NCI-H1092 (cell line): ENCODE measurements around the gene LRFN5.
A peak's percentile ranks its signal among the peaks of the same experiment; 100 is the strongest.
"Not testable (repeated sequence)": the region's sequence is repeated elsewhere in the genome, so short reads cannot be mapped to it uniquely, and the experiment has no call there.

Experiments used
- DNase-seq: peaks from one replicate; lab custom pipeline; 2025; lab: John Stamatoyannopoulos, UW

Gene LRFN5

DNA sequence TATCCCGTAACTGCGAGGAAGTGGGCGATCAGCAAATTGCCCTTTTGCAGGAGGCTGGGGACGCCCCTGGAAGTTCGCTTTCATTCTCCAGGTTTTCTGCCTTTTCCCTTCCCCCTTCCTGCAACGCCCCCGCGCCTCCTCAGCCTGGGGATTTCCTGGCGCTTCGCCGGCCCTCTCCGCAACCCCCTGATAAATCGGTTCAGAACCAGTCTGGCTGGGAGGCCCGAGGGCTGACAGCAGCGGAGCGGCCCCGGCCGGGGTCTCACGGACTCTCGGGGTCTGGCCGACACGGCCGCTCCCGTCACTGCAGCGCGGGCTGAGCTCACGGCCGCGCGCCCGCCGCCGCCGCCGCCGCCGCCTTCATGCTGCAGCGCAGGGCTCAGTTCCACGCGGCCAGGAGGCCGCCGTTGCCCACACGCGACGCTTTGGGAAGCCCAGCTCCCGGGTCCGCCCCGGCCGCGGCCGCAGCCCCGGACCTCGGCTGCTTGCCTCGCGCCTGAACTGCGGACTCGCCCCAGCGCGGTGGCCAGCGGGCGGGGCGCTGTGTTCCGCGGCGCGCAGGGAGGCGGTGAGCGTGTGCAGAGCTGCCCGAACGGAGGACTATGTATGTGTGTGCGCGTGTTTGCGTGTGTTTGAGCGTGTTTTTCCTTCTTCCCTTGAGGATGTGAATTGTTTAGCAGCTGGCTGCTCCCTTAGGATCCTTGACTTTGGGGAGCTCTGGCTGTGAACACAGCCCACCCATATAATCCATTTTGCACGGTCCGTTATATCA is at the start of gene LRFN5:
Gene LRFN5, plus strand, starts transcription at position 345 of the 772 bp plus-strand sequence.
- peak; percentile 51 for DNase-seq

DNA sequence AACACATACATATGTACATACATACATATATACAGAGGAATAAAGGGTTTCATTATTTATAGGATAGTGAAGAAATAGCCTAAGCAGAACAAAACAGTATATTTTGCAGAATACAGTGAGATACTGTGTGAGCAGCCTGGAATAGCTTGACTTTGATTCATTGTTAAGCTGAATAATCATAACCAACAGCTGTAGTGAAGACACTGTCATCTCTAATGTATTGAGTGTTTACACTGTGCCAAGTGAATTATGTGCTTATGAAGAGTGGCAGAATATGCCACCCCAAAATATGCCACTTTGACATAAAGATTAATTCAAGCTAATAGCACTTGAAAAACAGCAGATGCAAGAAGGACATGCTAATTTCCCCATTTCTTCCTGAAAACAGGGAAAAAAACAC is 48.2 kb upstream of the LRFN5 start:
- no peak for DNase-seq

GRCh38 chr14:41566864-41567263 is 39.8 kb upstream of the LRFN5 start:
- not testable (repeated sequence) for DNase-seq

GRCh38 chr14:41568979-41569378 is 37.7 kb upstream of the LRFN5 start:
- DNase-seq: no peak

- peak; percentile 8 for DNase-seq
Observed at GRCh38 chr14:41570415-41571155, 36.1 kb upstream of the LRFN5 start.

DNA sequence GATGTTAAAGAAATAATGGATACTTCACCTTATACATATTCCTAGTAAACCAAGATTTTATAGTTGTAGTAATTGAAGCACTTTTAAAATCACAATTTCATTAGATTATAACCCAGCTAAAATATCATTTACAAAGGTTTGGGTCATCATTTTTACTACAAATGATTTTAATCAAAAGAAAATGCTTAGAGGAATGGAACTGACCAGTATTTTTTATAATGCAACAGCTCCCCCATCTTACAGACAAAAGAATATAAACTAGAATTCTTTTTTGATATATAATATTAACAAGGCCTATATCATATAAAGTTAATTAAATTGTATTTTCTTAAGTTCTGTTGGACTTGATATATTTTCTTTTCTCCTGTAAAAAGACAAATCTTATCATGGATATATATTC is 20.4 kb upstream of the LRFN5 start:
- DNase-seq: no peak

DNA sequence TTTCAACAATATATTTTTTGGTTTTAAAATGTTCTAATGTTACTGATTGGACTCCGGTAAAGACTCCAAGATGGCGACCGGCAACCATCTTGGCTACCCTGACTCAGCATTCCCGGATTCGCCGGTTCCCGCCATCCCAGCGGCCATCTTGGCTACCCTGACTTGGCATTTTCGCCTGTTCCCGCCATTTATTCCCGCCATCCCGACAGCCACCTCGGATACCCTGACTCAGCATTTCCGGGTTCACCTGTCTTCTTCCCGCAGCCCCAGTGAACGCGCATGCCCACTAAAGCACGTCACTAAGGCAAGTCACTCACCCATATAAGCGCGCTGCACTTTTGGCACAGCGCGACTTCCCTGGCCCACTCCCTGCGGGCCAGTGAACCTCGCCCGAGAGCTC is 9.0 kb upstream of the LRFN5 start:
- DNase-seq: no peak

GRCh38 chr14:41599805-41600385 is 6.8 kb upstream of the LRFN5 start:
- not testable (repeated sequence) for DNase-seq

DNA sequence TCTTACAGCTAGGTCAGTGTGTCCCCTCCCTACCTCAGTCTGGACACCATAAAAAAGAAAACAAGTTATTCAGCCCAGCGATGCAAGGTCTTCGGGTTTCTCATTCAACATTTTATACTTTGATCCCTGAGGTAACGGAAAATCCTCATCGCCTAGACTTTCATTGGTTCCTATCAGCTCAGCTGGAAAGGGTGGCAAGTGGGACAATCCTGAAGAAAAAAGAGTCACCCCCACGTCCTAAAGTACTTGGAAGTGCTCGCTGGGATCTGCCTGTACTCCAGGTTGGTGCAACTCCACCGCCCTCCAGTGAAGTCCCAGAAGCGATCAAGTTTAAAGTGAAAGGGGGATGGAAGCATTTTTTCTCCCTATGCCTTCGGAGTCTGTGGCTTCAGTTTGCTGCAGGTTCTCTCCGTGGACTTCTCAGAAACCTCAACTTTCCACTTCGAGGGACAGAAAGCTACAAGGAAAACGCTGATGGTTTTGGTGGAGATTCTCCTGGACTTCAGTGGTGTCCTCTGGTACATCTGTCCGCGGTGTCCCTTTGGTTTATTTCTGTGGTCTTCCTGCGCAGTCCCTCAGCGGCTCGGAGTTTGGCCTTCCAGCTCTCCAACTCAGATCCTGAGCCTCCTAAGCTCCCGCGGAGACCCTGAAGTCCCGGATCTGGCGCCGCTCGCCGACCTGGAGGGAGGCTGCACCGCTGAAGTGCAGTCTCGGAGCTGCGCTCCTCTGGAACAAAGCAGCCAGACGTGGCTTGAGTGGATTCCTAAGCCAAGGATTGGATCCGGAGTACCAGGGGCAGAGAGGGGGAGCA is 1.8 kb upstream of the LRFN5 start:
- peak; percentile 91 for DNase-seq

- peak; percentile 63 for DNase-seq
Observed at GRCh38 chr14:41605550-41606281, 960 bp upstream of the LRFN5 start.

GRCh38 chr14:41606282-41606531 is 469 bp upstream of the LRFN5 start:
- peak; percentile 49 for DNase-seq

DNA sequence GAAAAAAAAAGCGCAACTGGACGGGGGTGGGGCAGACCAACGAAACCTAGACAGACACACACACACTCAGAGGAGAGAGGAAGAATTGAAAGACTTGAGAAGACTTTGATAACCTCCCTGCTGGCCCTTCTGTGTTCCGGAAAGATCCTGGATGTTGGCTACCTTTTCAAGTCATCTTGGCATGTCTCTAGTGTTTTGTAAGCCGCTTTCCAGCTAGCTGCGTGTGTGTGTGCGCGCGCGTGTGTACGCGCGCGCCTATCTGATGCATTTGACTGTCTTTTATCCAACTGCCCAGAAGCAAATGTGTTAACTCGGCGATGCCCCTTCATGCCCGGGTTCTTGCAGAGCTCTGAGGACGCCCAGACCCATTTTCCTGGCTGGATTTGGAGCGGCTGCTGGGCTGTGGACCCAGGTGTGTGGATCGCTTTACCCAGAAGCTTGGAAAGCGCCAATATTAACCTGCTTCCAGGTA is 664 bp downstream of the LRFN5 start:
- DNase-seq: peak; percentile 61

- DNase-seq: peak; percentile 60
Observed at GRCh38 chr14:41607966-41608663, 1.4 kb downstream of the LRFN5 start.

DNA sequence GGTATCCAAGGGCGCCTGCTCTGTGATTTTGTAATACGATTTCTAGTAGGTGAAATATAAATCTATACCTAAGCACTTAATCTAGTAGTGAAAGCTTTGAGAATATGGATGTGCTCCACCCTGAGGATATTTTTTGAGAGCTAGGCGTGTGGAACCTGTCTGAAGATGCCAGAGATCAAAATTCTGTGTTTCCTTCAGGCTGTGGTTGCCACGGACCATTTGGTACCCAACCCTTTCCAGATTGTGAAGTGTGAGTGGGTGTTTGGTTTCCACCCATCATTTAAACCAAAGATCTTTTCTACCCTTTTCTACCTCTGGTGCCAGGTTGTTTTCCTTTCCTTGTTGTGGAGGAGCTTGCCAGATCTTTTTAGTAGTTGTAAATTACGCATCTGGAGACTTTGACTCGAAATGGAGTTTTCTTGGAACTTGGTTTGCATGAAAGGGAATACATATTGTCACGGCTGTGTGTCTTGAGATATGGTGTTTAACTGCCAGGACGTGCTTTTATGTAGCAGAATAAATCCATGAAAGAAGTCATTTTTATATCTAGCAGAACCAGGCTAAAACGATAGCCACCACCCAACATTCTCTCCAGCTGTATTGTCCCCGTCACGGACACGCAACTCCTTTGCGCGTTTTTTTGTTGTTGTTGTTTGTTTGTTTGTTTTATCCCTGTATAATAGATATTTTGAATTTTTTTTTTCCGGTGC is 2.2 kb downstream of the LRFN5 start:
- DNase-seq: peak; percentile 19

DNA sequence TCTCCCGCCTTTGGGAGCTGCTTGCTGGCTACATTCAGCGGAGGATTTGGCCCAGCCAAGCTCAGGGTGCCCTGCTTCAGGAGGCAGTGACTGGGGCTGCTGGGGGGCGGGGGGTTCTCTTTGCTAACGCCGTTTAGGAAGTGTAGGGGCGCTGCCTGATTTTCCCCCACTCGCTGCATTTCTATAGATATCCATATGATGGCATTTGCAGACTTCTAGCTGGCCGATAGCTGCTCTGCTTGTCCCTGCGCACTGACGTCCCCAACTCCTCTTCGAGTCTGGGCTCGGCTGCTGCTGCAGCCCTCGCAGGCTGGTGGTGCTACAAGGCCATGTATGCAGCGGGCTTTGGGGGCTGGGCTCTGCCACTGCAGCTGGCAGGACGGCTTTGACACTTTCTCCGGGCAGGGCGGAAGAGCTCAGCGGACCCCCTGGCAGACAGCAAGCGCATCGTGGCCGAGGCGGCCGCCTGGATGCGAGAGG is 3.1 kb downstream of the LRFN5 start:
- DNase-seq: peak; percentile 94

- DNase-seq: no peak
Observed at GRCh38 chr14:41615011-41615595, 8.4 kb downstream of the LRFN5 start.

DNA sequence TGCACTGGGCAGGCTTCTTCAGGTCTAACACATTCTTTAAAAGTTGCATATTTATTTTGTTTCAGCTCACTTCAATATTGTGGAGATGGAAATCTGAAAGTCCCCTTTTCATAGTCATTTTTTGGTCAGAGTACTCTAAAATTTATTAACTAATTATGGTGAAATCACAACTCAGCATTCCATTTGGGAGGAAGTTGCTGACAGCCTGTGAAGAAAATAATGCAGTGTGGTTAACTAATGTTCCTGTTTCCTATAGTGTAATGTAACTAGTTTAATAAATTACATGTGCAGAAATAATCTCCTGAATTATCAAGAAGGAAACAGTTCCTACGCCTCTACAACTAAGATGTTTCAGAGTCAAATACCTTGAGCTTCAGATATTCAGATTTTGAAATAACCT is 17.1 kb downstream of the LRFN5 start:
- DNase-seq: no peak

DNA sequence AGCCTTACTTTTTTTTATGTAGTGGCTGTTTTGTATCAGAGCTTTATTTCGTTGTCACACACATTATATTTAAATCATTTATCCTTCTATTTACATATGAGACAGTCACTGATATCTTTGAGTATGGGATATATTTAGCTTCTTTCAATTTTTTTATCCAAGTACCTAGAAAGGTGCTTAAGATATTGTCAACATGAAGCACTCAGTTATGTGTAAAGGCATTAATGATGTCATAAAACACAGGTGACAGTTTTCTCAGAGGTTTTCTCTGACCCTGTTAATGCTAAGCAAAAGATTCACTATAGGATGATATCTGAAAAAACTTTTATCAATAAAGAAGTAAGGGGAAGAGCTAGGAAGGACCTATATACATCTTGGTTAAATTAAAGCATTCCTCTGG is 23.2 kb downstream of the LRFN5 start:
- no peak for DNase-seq

DNA sequence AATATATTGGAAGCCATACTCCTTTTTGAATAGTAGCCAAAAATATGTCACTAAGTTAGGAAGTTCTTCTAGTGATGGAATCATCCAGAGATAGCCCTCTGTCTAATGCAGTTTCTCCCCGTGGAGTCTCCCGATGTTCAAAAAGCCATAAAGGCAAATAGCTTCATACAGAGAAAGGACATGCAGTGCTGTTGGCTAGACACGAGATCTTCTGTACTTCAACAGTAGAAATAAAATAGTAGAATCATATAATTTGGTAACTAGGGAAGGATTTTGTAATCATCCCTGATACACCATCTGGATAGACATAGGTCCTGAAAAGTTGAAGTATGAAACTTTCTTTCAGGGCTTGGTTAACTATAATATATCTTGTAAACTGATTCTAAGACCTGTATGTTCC is 27.6 kb downstream of the LRFN5 start:
- DNase-seq: no peak
